CD4-positive, alpha-beta T cell treated with Interleukin-4 for 4 hours (primary cell): ENCODE data around the gene CD53.
"Not testable (repeated sequence)": the region's sequence is repeated elsewhere in the genome, so short reads cannot be mapped to it uniquely, and the experiment has no call there.

Experiments used
- DNase-seq: peaks from one replicate; pipeline ENCODE4 v3.0.0-alpha.2; 2020

The CD53 gene

GRCh38 chr1:110916669-110917306, 43.8 kb downstream of the CD53 start:
- DNase-seq = peak; percentile 48

- no peak for DNase-seq
Measured at GRCh38 chr1:110918016-110918415, 45.1 kb downstream of the CD53 start.

GRCh38 chr1:110921953-110922352, 49.0 kb downstream of the CD53 start:
- DNase-seq = no peak

- no peak for DNase-seq
Measured at GRCh38 chr1:110927484-110928075, 54.6 kb downstream of the CD53 start.

GRCh38 chr1:110928191-110928590, 55.2 kb downstream of the CD53 start:
- DNase-seq = no peak

GRCh38 chr1:110928904-110929303, 56.0 kb downstream of the CD53 start:
- DNase-seq = no peak

GRCh38 chr1:110931097-110931496, 58.1 kb downstream of the CD53 start:
- DNase-seq = not testable (repeated sequence)

GRCh38 chr1:110936567-110936966, 63.6 kb downstream of the CD53 start:
- no peak for DNase-seq

- no peak for DNase-seq
Measured at GRCh38 chr1:110944806-110945205, 71.9 kb downstream of the CD53 start.

- DNase-seq = no peak
Measured at GRCh38 chr1:110945626-110946025, 72.7 kb downstream of the CD53 start.

- DNase-seq = no peak
Measured at GRCh38 chr1:110948038-110948810, 75.3 kb downstream of the CD53 start.
